ENCODE results near the gene C14orf39. TPM values are rescaled to one million over a fixed set of nuclear protein-coding genes. Genes with fewer than 3 reads are reported as not detected.

Gene C14orf39
- total RNA-seq, 6 experiments from 2014 or later, result not detected

- no peak for TF ChIP-seq CTCF (IDR thresholded peaks at IDR 0.05)
- TF ChIP-seq POLR2A (IDR thresholded peaks at IDR 0.05), result no peak
- Histone ChIP-seq H3K27me3 (peaks cover 3 to 17% of the 10 kb centered on the region in 2 donors), H3K4me3 (no peak overlapping the region), H3K36me3 (no peaks in the 10 kb centered on the region), H3K4me1 (no peaks in the 10 kb centered on the region), H3K27ac (no peak overlapping the region), H3K9me3 (no peaks in the 10 kb centered on the region)
- intact Hi-C loops (cut with DNase I), result no loop called here
- DNase-seq (no peak), ATAC-seq (no peak)
Measured at GRCh38 chr14:60502541-60502940, 16.7 kb upstream of the C14orf39 start.

- no peak for ATAC-seq
- Histone ChIP-seq H3K27me3 (no peaks in the 10 kb centered on the region), H3K27ac (no peak overlapping the region), H3K36me3 (no peaks in the 10 kb centered on the region), H3K4me3 (no peak overlapping the region), H3K9me3 (no peaks in the 10 kb centered on the region), H3K4me1 (no peaks in the 10 kb centered on the region)
- WGBS (ENCODE audit: insufficient coverage, low coverage, low lambda C conversion rate, missing lambda C conversion rate), result 25% methylated on average over 1 of the region's 1 CpG
- DNase-seq, result no peak
- TF ChIP-seq CTCF (IDR thresholded peaks at IDR 0.05) (no peak), POLR2A (IDR thresholded peaks at IDR 0.05) (no peak)
- intact Hi-C loops (cut with DNase I), result no loop called here
Measured at GRCh38 chr14:60495946-60496345, 10.1 kb upstream of the C14orf39 start.

GRCh38 chr14:60490270-60490669 is 4.4 kb upstream of the C14orf39 start:
- H3K9me3 ChIP-seq, result no peaks in the 10 kb centered on the region
- H3K4me3 ChIP-seq, result no peak overlapping the region
- DNase-seq (no peak), ATAC-seq (no peak)
- intact Hi-C loops (cut with DNase I), result no loop called here
- no peaks in the 10 kb centered on the region for H3K4me1 ChIP-seq
- no peak overlapping the region for H3K27ac ChIP-seq
- peaks cover 0 to 5% of the 10 kb centered on the region in 2 donors for H3K27me3 ChIP-seq
- TF ChIP-seq CTCF (IDR thresholded peaks at IDR 0.05), result no peak
- no peak for TF ChIP-seq POLR2A (IDR thresholded peaks at IDR 0.05)
- 77% methylated on average over 3 of the region's 3 CpGs for WGBS (ENCODE audit: insufficient coverage, low coverage, low lambda C conversion rate, missing lambda C conversion rate)
- H3K36me3 ChIP-seq, result no peaks in the 10 kb centered on the region

GRCh38 chr14:60488175-60488574 is 2.3 kb upstream of the C14orf39 start:
- Histone ChIP-seq H3K27me3 (peaks cover 0 to 12% of the 10 kb centered on the region in 2 donors), H3K4me1 (no peaks in the 10 kb centered on the region), H3K9me3 (no peaks in the 10 kb centered on the region), H3K4me3 (no peak overlapping the region), H3K36me3 (no peaks in the 10 kb centered on the region), H3K27ac (no peak overlapping the region)
- intact Hi-C loops (cut with DNase I), result no loop called here
- DNase-seq (no peak), ATAC-seq (peak in 1 of 4 donors; percentile 38)
- no peak for TF ChIP-seq POLR2A (IDR thresholded peaks at IDR 0.05)
- peak; percentile 4 to 33 (median 27) for TF ChIP-seq CTCF (IDR thresholded peaks at IDR 0.05)

GRCh38 chr14:60487211-60487610 is 1.3 kb upstream of the C14orf39 start:
- Histone ChIP-seq H3K27me3 (peaks cover 0 to 12% of the 10 kb centered on the region in 2 donors), H3K4me3 (no peak overlapping the region), H3K27ac (no peak overlapping the region), H3K36me3 (no peaks in the 10 kb centered on the region), H3K4me1 (no peaks in the 10 kb centered on the region), H3K9me3 (no peaks in the 10 kb centered on the region)
- TF ChIP-seq POLR2A (IDR thresholded peaks at IDR 0.05) (no peak), CTCF (IDR thresholded peaks at IDR 0.05) (no peak)
- intact Hi-C loops (cut with DNase I), result no loop called here
- no peak for ATAC-seq
- WGBS (ENCODE audit: insufficient coverage, low coverage, low lambda C conversion rate, missing lambda C conversion rate), result 13% methylated on average over 2 of the region's 2 CpGs
- DNase-seq, result no peak
